Stimulated activated CD8-positive, alpha-beta memory T cell treated with anti-CD3 and anti-CD28 coated beads, Interleukin-12 subunit alpha, Interleukin-12 subunit beta, amount 100 ng/mL, for 4 hours (primary cell): Measurements from ENCODE around the gene CACTIN.

ENCODE experiments used
- DNase-seq: peaks from one replicate; pipeline ENCODE4 v3.0.0-alpha.2; 2020; ENCODE audit warnings: low read depth

The CACTIN gene

DNA sequence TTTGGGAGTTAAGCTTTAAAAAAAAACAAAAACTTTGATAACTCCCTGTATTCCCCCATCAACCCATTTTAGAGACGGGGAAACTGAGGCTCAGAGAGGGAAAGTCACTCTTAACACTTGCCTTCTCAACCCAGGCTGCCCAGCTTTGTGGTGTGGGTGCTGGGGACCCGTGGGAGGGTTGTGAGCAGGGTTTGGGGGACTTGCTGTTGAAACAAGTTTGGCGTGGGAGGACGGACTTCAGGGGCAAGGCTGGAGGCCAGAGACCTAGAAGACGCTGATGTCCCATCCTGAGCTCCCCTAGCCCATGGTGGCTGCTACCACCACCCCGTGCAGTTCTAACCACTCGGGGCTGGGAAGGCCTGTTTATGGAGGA lies 747 bp upstream of the CACTIN start:
- DNase-seq, result no peak

DNA sequence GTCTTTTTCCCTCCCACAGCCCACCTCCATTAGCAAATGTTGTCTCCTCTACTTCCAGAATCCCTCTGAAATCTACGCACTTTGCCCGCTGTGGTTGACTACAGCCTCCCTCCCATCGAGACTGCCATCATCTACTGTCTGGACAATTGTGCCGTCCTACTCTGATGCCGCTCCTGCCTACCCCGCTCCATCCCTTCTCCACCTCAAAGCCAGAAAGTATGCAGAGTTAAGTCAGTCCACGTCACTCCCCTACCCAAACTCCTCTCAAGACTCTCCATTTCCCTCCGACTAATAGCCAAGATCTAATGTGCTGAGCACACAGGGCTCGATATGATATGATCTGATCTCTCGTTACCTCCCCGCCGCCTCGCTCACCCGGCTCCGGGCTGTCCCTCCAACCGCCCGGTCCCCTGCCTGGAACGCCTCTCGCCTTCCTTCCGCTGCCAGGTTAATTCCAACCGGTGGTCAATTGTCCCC lies 556 bp downstream of the CACTIN start:
- DNase-seq, result no peak

DNA sequence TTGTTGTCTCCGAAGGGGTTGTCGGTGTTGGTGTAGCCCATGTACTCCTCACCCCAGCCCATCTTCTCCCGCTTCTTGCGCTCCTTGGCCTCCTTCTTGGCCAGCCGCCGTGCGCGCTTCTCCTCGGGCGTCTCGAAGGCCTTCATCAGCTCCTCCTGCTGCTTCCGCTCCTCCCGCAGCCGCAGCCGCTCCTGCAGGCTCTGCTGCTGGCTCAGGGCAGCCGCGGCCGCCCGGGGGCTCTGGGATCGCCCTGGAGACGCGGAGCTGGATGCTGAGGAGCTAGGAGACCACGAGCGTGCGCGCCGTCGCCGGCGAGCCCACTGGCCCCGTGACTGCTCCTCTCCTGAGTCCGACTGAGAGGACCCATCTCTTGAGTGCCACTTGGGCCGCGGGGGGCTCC lies 2.9 kb downstream of the CACTIN start:
- no peak for DNase-seq

DNA sequence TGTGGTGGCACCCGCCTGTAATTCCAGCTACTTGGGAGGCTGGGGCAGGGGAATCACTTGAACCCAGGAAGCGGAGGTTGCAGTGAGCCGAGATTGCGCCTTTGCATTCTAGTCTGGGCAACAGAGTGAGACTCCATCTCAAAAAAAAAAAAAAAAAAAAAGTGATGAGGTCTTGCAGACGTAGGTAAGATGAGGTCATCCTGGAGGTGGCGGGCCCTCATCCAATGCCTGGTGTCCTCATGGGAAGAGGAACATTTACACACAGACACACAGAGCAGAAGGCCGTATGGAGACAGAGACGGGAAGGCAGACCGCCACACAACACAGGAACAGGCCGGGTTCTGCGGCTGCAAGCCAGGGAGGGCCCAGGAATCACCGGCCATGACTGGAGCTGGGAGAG lies 4.4 kb downstream of the CACTIN start:
- DNase-seq, result no peak

DNA sequence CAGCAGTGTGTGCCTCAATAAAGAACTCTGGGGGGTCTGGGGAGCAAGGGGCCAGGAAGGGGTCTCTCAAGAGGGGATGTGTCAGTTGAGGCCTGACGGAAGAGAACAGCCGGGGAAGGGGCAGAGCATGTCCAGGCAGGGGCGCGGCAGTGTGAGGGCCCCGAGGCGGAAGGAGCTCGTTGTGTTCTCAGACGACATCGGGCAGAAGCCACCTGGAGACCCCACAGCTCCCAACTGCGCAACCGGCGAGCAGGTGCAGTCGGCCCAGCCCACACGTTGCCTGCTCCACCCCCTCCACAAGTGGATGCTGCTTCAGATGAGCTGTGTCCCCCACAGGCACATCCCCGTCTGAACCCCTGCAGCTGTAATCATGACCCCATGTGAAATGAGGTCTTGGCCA lies 4.9 kb downstream of the CACTIN start:
- no peak for DNase-seq

DNA sequence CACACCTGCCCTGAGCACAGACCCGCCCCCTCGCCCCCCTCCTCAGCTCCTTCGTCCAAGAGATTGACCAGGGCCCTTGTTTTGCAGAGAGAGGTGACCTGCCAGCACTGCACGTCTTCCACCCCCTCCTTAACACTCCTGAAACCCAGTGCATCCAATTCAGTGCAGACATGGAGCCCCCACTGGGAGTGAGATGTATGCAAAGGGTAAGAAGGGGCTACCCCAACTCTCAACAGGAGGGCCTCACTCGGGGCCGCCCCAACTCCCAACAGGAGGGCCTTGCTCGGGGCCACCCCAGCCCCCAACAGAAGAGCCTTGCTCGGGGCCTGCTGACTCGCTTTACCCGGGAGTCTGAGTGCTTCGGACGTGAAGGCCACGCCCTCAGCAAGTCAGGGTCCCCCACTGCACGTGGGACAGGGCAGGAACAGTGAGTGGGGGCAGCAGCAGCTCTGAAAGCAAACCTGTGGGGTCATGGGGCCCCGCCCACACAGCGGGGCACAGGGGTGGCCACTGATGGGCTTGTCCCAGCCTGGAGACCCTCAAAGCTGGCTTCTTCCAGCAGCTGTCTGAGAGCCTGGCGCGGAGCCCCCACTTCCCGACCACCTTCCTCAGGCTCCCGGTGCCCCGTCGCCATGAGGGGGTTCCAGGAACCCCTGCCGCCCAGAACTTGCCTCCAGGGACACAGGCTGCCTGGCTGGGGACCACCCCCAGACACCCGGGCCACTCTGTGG lies 5.6 kb downstream of the CACTIN start:
- DNase-seq, result no peak

DNA sequence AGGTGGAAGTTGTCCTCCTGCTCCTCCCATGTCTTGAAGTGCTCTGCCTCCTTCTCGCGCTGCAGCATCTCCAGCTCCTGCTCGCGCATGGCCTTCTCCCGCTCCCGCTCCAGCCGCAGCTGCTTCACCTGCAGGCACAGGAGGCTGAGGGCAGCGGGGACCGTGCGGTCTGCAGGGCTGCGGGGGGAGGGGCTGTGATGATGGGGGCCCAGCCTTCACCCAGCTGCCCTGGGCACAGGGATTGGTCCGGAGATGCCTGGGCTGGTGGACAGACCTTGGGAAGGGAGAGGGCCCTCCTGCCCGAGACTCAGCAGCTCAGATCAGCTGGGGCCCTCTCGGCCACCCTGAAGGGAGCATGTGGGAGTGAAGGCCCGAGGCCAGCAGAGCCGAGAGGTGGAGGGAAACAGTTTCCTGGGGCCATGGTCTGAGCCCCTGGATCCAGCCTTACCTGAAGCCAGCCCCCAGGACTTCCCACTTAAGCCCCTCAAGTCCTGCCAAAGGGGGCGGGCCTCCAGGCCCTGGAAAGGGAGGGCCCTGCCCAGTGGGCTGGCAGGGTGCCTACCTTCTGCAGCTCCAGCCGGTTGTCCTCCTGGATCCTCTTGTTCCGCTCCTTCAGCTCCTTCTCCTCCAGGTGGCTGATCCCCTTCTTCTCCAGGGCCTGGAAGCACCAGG lies 6.3 kb downstream of the CACTIN start:
- no peak for DNase-seq

DNA sequence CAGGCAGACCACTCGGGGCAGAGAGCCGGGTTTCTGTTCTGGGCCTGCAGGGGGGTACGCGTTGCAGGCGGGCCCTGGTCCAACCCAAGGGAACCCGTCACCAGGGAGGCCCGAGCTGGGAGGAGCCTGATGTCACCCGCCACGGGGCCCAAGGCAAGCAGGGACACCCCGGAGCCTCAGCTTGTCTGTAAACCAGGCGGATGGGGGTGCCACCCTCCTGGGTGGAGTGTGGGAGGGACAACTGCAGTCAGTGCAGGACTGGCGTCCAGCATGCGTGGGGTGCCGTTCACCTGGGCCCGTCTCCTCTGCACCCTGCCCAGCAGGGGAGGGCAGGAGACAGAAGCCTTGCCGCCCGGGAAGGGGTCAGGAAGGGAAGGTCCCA lies 7.0 kb downstream of the CACTIN start:
- DNase-seq, result no peak

DNA sequence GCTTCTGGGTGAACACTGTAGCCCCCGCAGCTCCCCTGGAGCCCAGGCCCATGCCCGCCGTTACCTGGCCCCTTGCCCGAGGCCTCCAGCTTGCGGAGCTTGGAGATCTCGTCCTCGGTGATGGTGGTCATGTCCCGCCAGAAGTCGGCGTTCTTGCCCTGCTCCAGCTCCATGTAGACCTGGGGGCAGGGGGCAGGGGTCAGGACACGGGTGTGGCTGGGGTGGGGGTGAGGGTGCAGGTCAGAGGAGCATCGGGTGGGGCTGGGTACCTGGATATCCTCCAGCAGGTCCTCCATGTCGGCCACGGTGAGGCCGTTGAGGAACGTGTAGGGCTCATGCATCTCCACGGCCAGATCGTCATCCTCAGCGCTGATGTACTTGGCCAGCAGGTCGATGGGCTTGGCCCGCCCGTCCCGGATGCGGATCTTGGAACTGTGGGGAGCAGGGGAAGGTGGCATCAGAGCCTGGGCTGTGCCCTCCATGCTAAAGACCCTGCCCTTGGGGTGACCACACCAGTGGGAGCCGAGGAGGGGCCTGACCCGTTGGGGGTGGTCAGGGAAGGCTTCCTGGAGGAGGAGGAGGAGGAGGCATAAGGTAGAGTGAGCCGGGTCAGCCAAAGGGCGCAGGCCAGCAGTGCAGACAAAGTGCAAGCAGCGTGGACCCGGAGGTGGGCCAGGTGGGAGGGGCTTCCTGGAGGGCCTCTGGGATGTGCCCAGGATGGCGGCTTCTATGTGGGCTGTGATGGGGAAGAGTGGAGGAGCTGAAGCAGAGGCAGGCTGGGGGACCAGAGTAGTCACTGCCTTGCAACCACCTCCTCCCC lies 7.6 kb downstream of the CACTIN start:
- no peak for DNase-seq

DNA sequence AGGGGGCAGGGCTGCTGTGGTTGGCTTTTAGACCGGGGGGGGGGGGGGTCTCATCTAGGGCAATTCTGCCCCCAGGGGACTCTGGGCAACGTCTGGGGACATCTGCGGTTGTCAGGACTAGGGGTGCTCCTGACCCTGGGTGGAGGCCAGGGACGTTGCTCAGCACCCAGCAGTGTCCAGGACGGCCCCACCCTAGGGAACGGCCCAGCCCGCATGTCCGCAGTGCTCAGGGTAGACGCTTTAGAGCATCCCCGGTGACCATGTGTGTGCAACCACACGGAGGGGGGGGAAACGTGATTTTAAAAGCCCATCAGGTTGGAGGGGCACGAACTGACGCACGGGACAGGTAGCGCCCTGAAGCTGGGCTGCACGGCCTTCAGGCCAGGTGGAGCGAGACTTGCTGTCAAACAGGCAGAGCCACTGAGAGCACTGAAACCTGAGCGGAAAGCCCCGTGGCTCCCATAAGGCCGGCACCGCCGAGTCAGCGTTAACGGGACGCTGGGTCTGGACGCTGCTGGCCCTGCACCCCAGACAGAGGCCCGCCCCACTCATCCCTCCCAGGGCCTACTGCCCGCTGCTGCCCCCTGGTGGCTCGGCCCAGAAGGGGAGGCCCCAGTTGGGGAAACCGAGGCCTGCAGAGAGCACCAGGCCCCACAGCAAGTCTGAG lies 8.3 kb downstream of the CACTIN start:
- DNase-seq, result peak; percentile 28

DNA sequence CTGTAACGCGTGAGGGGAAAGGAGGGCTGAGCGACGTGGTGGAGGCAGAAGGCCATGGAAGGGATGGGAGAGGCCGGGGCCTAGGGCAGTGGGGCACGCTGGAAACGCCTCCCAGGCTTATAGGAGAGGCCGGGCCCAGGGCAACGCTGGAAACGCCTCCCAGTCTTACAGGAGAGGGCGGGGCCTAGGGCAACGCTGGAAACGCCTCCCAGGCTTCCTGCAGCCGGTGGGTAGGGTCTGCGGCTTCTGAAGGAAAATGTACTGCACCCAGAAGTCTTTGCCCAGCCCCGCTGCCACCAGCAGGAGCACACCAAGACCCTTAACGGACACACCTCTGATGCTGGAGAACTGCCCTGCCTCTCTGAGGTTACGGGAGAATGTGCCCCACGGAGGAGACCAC lies 9.1 kb downstream of the CACTIN start:
- DNase-seq, result no peak

DNA sequence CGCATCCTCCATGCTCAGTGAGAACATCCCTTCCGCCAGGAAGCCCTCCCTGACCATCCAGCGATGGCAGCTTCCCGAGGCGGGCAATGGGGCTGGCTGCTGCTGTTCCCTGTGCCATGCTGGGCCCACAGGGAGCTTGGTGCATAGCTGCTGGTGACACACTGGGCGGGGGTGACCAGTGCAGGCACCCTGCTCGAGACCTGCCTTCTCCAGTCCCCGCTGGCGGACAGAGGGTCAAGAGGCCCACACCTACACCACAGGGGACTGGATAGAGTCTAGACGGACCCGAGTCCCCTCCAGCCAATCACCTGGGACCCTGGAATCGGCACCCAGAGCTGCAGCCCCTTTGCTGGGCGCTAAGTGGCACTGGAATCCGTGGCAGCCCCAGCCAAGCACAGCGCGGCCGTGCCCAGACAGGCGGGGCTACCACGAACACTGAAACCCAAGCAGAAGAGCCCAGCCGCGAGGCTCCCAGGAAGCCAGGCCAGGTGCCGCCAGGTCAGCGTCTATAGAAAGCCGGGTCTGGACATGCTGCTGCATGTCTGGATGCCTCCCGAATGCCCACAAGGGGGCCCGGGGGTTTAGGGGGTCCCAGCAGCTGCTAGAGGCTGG lies 11.0 kb downstream of the CACTIN start:
- DNase-seq, result no peak

DNA sequence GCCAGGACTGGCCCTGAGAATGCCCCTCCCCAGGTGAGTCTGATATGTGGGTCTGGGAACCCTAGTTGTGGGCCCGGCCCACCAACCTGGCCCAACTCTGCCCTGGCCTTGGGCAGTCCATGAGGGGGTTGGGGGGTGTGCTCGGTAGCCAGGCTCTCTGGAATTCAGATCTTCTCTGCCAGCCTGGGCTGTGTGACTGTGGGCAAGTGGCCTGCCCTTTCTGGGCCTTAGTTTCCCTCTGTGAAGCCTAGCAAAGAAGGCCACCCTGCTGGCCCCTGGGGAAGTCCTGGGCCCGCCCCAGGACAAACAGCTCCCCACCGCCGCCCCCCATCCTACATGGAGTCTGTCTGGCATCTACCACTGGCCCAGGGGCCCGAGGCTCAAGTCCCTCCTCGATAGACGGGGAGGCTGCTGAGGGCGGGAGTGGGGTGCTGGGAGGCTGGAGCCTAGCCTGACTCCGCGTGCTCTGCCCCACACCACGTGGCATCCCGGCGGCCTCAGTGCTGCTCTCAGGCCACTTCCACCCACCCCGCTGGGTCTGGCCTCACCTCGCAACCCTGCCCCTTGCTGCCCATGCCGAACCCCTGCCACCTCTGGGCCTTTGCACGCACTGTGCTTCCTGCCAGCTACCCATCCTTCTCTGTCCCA lies 11.6 kb downstream of the CACTIN start:
- no peak for DNase-seq

DNA sequence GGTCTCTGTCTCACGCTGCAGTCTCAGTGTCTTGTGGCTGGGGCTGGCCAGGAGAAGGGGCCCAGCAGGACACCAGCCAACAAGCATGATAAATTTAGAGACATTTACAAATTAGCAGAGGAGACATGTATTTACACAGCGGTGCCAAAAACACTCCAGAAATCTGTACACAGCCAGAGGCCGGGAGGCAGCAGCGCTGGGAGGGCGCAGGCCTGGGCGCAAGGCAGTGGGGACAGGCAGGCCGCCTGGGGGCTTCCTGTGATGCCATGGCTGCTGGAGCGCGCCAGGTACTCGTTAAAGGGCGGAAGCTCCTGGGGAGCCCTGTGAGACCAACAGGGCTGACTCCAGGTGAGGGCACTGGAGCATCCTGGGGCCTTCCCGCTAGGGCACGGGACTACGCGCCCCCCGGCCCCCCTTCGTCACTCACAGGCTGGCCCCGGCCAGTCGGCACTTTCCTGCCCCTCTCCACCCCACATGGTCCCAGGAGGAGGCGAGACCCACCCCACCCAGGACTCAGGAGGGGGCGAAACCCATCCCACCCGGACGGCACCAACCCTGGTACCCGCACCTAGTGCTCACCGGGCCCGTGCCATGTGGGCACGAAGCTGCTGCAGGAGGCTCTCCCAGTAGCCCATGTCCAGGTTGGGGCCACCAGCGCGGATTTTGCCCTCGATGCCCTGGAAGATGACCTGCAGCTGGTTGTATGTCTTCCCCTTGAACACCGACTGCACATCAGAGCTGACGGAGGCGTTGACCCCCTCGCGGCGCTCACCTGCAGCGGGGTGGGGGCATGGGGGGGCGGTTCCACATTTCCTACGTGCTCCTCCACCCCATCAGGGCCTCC lies 12.6 kb downstream of the CACTIN start:
- DNase-seq, result no peak

DNA sequence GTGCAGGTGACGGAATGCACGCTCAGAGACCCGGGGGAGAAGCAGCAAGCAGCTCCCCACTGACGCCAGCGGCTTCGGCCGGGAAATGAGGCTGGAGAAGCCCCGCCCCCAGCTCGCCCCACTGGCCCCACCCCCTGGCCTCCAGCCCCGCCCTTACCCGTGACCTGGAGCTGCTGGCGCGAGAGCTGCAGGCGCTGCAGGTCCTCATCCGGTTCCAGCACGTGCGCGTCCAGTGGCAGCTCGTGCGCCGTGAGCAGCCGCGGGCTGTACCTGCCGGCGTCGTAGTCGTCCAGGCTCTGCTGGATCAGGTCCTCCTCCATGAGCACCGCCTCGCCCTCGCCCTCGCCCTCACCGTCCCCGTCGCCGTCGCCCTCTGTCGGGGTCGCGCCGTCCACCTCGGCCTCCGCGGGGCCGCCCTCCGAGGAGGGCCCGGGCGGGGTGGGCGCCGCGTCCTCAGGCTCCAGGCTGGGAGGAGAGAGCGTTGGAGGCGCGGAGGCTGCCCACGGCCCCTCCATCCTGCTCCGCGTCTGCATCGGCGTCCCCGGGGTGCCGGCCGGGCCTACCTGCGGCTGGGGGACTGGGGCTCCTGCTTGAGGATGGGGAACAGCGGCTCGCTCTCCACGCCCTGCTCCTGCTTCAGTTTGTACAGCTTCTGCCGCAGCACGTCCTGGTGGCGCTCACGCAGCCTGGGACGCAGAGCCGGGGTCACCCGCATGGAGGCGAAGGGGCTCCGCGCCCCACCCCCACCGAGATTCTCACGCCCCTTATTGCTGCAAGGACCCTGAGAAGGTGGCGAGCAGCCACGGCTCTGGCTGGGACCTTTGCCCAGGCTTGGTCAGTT lies 13.5 kb downstream of the CACTIN start:
- DNase-seq, result no peak

DNA sequence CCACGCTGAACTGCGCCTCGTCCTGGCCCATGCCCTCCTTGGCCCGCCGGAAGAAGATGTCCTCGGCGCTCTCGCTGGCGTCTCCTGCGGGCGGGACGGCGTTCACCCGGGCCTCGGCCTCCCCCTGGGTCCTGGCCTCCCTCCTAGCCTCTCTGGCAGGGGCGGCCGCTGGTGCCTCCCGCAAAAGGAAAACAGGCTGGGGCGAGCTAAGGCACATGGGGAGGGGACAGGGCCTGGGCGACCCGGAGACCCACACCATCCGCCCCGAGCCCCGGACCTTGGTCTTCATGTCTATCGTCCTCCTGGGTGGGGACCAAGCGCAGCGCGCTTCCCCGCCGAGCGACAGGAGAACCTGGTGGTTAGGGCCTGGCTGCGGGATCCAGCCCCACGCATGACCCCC lies 14.3 kb downstream of the CACTIN start:
- DNase-seq, result no peak

DNA sequence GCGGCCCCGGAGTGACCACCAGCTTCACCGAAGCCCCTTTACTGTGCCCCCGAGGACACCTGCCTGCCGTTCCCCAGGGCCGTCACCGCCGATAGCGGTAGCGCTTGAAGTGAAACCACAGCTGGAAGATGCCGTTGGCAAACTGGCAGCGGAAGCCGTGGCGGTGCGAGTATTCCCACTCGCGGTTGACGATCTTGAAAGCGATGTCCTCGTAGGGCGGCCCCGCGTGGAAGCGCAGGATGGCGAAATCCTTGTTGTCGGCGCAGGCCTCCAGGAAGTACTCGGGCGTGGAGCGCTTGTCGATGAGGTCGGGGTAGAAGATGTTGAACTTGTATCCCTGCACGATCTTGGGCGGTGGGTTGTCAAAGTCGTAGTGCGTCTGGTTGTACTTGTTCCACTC lies 14.7 kb downstream of the CACTIN start:
- DNase-seq, result no peak

DNA sequence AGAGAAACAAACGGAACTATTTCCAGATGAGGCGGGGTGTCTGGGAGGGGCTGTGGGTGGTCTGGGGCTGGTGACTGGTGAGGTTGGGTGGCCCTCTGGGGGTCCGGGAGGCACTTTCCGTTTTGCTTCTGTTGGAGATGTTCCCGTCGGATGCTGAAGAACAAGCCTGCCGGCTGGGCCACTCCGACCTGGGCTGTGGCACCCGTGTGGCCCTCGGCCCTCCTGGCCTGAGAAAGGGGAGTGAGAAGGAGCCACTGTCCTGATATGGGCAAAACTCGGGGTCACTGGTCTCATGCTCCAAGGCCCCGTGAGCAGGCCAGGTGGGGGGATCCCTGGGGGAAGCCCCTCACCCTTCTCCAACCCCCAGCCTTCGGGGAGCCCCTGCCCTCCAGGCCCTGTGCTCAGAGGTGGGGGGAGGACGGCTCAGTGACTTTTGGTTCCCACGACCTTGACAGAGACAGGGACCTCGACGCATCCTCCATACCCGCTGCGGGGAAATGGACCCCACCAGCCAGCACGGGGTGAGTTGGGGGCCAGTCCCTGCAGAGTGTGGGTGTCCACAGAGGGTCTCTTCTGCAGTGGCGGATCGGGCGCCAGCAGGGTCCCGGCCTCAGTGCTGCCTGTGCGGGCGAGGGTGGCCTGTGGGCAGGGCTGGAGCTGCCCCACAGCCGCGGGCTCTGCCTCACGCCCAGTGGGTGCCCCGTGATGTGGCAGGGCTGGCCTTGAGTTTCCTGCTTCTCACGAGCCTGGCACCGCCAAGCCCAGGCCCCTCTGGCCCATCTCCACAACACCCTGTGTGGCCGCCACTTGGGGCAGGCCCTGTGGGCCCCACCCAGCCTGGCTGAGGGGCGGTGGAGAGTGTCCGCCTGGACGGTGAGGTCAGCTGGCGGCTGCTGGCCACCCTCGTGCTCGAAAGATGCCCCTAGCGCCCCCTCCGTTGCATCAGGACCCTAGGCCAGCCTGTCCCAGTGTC lies 15.6 kb downstream of the CACTIN start:
- no peak for DNase-seq
